GM18505 (cell line): Measurements from ENCODE around the gene ARL16.

ENCODE experiments used
- ATAC-seq: cut with Tn5 transposase; IDR thresholded peaks from one replicate; pipeline ENCODE4 v1.9.1; 2021; ENCODE audit not compliant: unreplicated experiment
- POLR2A ChIP-seq: IDR thresholded peaks from 4 replicates; pipeline ENCODE4 v1.6.1; 2011; ENCODE audit warnings: borderline replicate concordance; ENCODE audit not compliant: insufficient read depth, insufficient read length; ENCODE audit errors: extremely low read depth

Gene ARL16

DNA sequence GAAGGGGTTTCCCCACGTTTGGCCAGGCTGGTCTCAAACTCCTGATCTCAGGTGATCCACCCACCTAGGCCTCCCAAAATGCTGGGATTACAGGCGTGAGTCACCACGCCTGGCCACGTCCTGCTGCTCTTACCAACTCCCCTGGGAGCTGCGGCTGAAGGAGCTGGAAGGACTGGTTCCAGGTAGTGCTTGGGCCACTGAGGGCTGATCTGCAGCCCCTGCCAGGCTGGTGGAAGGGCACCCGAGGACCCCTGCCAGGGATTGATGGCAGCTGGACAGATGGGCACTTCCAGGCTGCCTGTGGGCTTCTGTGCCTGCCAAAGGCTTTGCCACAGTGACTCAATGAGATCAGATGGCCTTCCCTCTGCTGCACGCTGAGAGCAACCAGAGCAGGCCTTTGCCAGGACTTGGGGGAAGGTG, 19.5 kb downstream of the ARL16 start:
- no peak for ATAC-seq
- TF ChIP-seq POLR2A = no peak

- no peak for TF ChIP-seq POLR2A
- no peak for ATAC-seq
Measured at GRCh38 chr17:81662002-81662401, 21.6 kb downstream of the ARL16 start.

DNA sequence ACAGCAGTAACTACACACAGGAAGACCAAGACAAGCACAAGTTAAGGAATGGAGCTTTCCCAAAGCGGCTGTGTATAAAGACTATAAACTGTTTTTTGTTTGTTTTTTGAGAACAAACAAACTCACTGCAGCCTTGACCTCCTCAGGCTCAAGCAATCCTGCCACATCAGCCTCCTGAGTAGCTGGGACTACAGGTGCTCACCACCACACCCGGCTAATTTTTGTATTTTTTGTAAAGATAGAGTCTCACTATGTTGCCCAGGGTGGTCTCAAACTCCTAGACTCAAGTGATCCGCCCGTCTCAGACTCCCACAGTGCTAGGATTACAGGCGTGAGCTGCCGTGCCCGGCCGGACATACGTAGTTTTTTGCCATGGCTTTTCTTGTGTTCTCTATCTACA, 23.2 kb downstream of the ARL16 start:
- ATAC-seq = no peak

GRCh38 chr17:81659038-81659437, 24.6 kb downstream of the ARL16 start:
- ATAC-seq = no peak
- no peak for TF ChIP-seq POLR2A

More for the DNA sequence above, 23.2 kb downstream of the ARL16 start:
- no peak for TF ChIP-seq POLR2A

- no peak for TF ChIP-seq POLR2A
- ATAC-seq = no peak
Measured at GRCh38 chr17:81656835-81657234, 26.8 kb downstream of the ARL16 start.

DNA sequence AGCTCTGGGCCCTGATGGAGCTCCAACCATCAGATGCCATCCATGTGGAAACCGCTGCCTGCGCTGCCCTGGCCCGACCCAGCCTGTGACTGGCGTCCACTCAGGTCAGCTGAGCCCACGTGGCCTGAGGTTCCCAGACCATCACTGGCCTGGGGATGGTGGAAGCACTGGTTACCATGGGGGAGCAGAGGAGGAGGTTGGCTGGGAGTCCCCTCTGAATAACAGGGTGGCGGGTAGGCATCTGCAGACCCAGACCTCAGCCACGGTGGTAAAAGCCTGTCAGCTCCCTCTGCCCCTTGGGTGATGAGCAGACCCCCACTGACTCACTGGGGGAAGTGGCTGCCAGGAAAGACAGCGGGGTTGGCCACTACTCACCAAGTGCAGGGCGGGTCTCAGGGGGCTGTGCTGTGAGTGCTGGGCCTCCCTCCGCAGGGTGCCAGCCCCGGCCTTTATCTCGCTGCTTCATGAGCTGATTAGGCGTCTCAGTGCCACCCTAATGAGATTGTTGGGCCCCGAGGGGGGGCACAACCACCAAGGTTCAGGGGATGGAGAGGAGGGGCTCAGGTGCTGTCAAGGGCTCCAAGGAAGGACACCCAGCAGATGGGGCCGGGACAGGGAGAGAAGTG, 27.4 kb downstream of the ARL16 start, which contains the start of gene PDE6G:
TSS of gene PDE6G (minus strand) at position 425 of the 626 bp plus-strand sequence. CDS start 3,237 bp downstream, outside the sequence.
- no peak for ATAC-seq
- TF ChIP-seq POLR2A = no peak

- ATAC-seq = no peak
- TF ChIP-seq POLR2A = no peak
Measured at GRCh38 chr17:81655378-81656117, 28.0 kb downstream of the ARL16 start.

- no peak for TF ChIP-seq POLR2A
- no peak for ATAC-seq
Measured at GRCh38 chr17:81652906-81653771, 30.5 kb downstream of the ARL16 start.

GRCh38 chr17:81651692-81652091, 31.9 kb downstream of the ARL16 start:
- ATAC-seq = no peak
- TF ChIP-seq POLR2A = no peak

DNA sequence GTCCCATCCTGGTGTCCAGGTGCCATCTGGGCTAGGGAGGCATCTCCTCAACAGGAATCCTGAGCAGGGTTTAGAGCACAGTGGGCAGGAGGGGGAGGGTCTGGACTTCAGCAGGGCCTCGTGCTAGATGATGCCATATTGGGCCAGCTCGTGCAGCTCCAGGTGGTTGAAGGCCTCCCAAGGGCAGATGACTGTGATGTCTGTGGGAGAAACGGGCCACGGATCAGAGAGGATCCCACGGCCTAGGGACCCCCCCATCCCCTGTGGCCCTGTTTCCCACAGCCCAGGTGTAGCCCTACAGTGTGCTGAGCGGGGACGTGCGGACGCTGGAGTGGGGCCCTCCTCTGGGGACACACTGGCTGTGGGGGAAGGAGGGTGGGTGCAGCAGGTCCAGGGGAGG, 32.6 kb downstream of the ARL16 start:
- no peak for ATAC-seq
- TF ChIP-seq POLR2A = no peak

DNA sequence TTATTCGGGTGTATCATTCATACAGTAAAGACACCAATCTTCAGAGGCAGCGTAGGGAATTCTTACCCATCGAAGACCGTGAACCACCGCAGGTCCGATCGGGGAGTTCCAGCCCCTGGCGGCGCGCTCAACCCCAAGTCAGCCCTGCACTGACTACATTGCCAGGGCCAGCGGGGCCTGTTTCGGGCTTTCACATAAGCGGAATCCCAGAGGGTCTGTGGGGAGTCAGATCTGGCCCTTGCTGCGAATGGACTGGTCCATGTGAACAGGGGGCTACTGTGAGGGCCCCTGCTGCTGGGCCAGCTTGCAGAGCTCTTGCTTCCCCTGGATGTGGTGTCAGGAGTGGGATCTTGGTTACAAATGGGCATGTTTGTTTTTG, 34.9 kb downstream of the ARL16 start:
- no peak for TF ChIP-seq POLR2A
- ATAC-seq = no peak

- no peak for ATAC-seq
- no peak for TF ChIP-seq POLR2A
Measured at GRCh38 chr17:81648013-81648706, 35.4 kb downstream of the ARL16 start.

DNA sequence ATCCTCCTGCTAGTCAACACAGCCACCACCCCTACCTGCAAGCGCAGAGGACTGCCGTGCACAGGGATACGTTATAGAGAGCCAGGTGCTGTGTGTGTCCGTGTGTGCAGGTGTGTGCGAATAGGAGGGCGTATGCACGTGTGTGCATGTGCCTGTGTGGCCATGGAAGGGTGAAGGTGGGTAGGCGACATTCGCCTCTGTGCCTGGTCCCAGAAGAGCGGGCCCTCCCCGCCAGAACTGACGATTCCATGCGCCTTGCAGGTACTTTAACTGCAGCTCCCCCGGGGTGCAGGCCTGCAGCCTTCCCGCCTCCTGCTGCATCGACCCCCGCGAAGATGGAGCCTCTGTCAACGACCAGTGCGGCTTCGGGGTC, 36.0 kb downstream of the ARL16 start:
- TF ChIP-seq POLR2A = no peak
- no peak for ATAC-seq
